ENCODE data around the gene RIMS4. TPM values are rescaled to one million over a fixed set of nuclear protein-coding genes. Genes with fewer than 3 reads are reported as not detected.

RIMS4 gene
- total and polyA plus RNA-seq, 2 of the 13 experiments (the other 11 are each of a cell fraction or from before 2014, with no cell fraction given): 0.01 to 0.07 TPM

- ChIA-PET POLR2A (no interaction called here), CTCF (ENCODE audit: low intra/inter-chr PET ratio, low total read pairs) (no interaction called here)
- BruUV-seq (replicated peaks): no TSS peak
- Histone ChIP-seq H3K9me3 (ENCODE audit: low read length) (no peaks in the 10 kb centered on the region), H3K4me2 (ENCODE audit: low read depth, low read length) (no peak overlapping the region), H3K4me3 (replicated peaks in 1 of 3; ENCODE audit: insufficient read depth in 1 of 3, low read depth in 2 of 3, low read length in 3 of 3) (no peak overlapping the region), H3K4me1 (ENCODE audit: insufficient read depth, low read length) (peaks cover 5% of the 10 kb centered on the region), H3K79me2 (ENCODE audit: insufficient read depth, low read length) (no peaks in the 10 kb centered on the region), H2AFZ (ENCODE audit: low read length) (no peak overlapping the region), H4K20me1 (ENCODE audit: insufficient read depth, low read length) (no peaks in the 10 kb centered on the region), H3K9ac (ENCODE audit: insufficient read depth, low read depth, low read length) (no peak overlapping the region), H3K27ac (ENCODE audit: extremely low read length, insufficient read depth, low read length) (no peak overlapping the region), H3K36me3 (replicated peaks in 1 of 2; ENCODE audit: control insufficient read depth in 1 of 2, insufficient read depth in 2 of 2, low read length in 2 of 2) (no peaks in the 10 kb centered on the region), H3K27me3 (ENCODE audit: control insufficient read depth in 1 of 2, insufficient read depth in 2 of 2, low read length in 2 of 2) (peaks cover 6 to 47% of the 10 kb centered on the region in 2 experiments; a peak in 3 of 5 replicates)
- WGBS (ENCODE audit: low lambda C conversion rate): 26% methylated on average over 11 of the region's 11 CpGs
- intact Hi-C loops (cut with micrococcal nuclease; ENCODE audit: unreplicated experiment) (no loop called here), in situ Hi-C loops (cut with HindIII; ENCODE audit: extremely low pct_ligation_motif_present, low pct_unique_long_range_greater_than_20kb) (no loop called here)
- ATAC-seq (no peak), DNase-seq (ENCODE audit: low spot score) (no peak), FAIRE-seq (no peak)
- TF ChIP-seq SNAPC5 (CRISPR knock-in tag; IDR thresholded peaks at IDR 0.05; ENCODE audit: borderline replicate concordance) (no peak), ZNF737 (CRISPR knock-in tag; IDR thresholded peaks at IDR 0.05; ENCODE audit: borderline replicate concordance) (no peak), ZBTB4 (CRISPR knock-in tag; IDR thresholded peaks at IDR 0.05; ENCODE audit: borderline replicate concordance) (no peak), RXRB (CRISPR knock-in tag; IDR thresholded peaks at IDR 0.05; ENCODE audit: borderline replicate concordance) (no peak)
These were observed 101.0 kb downstream of the RIMS4 start for GRCh38 chr20:44709380-44709779.
